Kidney capillary endothelial cell (primary cell): Measurements from ENCODE around the gene DHRS1.

Experiments used
- DNase-seq: peaks from one replicate; pipeline ENCODE4 v3.0.0-alpha.2; 2018; ENCODE audit warnings: low spot score

DHRS1 gene

DNA sequence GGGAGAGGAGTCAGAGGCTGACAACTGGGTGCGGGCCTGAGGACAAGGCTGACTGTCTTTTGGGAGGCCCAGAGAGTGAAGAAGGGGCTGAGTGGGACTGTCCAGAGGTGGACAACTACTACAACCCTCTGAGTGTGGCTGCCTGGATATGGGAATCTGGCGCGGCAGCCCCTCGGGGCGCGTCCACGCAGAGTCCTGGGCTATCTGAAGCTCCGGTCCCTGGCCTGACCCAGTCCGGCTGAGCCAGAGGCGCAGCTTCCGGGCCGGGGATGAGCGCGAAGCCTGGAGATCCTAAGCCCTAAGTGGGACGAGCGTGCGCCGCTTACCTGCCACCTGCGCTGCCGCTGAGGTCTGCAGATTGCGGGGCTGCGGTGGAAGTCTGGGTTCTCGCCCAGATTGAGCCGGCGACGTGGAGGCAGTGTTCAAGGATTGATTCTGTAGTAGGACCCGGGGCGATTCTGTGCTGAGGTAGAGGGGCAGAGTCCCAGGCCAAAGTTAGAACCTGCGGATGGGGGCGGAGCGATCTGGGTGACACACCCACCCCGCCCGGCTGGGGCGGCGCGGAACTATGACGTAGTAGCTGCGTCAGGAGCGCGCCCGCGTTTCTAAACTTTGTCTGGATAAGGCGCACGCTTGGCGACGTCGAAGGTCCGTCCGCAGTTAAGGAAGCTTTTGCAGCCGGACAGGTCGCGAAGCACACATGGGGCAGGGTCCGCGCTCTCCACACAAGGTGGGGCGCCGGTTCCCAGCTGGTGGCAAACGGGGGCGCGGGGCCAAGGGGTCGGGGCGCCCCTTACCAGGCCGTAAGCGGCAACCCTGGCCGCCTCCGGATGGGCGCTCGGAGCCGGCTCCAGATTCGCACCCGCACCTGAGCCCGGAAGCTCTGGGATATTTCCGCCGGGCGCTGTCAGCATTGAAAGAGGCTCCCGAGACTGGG, at the start of gene DHRS1, which contains the start of gene NOP9:
Gene DHRS1 (minus strand): TSS at position 526 of the 937 bp plus-strand sequence. CDS start 674 bp downstream, outside the sequence.
Gene NOP9 (plus strand): TSS at position 596 of the 937 bp plus-strand sequence. CDS start 105 bp downstream, at position 701.
- DNase-seq: peak; percentile 86

- DNase-seq: no peak
These were observed 48.6 kb upstream of the DHRS1 start for GRCh38 chr14:24348186-24348585.

DNA sequence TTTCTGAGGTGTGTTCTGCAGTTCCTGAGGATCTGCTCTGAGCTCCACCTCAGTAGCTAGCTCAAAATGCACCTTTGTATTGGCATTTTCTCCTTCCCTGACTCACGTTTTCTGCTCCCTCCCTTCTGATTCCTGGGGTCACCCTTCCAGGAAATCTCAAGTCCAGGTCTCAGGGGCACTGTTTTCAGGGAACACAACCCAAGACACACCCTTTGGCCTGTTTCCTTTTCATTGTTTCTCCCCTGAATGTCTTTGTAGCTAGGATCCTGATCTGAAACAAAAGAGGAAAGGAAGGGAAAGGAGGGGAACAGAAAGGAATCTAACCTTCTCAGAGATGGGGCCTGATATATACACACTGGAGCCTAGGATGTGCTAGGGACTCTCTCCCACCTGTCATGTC, 47.6 kb upstream of the DHRS1 start:
- no peak for DNase-seq

DNA sequence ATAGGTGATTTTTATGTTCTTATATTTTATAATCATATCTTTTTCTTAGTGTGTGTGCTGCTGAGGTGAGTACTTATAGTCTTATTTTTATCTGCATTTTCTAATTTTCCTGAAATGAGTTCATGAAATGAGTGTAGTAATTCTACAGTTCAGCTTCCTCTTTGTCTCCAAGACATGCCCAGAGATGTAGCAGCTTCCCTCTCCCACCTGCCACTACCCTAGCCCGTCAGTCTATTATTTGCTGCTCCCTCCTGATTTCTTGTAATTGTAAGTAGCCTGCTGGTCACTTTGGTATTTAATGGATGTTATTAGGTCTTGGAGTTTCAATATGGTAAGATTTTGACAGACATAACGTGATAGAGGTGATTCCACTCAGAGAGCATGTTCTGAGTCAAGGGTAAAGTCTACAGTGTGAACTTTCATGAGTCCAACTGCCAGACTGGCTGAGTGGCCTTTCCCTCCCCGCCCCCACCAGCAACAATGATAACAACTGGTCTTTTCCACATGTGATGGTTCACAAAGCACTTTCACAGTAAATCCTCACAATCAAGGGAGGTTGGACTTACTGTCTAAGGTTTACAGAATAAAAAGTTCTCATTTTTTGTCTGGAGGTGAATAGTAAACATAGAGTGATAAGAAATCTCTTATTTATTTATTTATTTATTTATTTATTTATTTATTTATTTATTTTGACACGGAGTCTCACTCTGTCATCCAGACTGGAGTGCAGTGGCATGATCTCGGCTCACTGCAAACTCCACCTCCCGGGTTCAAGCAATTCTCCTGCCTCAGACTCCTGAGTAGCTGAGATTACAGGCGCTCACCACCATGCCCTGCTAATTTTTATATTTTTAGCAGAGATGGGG, 44.4 kb upstream of the DHRS1 start:
- no peak for DNase-seq

DNA sequence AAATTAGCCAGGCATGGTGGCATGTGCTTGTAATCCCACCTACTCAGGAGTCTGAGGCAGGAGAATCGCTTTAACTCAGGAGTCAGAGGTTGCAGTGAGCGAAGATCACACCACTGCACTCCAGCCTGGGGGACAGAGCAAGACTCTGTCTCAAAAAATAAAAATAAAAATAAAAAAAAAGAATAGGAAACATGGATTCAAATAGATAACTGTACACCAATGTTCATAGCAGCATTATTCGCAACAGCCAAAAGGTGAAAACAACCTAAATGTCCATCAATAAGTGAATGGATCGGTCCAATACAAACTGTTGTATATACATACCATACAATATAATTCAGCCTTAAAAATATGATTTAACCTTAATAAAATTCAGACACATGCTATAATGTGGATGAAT, 43.3 kb upstream of the DHRS1 start:
- DNase-seq: no peak

- no peak for DNase-seq
These were observed 41.0 kb upstream of the DHRS1 start for GRCh38 chr14:24340606-24341005.

- peak; percentile 28 for DNase-seq
These were observed 39.9 kb upstream of the DHRS1 start, which contains the start of gene RIPK3 for GRCh38 chr14:24339284-24340151. Gene RIPK3 (minus strand): TSS chr14:24339991. CDS start chr14:24339826, 165 bp downstream.

DNA sequence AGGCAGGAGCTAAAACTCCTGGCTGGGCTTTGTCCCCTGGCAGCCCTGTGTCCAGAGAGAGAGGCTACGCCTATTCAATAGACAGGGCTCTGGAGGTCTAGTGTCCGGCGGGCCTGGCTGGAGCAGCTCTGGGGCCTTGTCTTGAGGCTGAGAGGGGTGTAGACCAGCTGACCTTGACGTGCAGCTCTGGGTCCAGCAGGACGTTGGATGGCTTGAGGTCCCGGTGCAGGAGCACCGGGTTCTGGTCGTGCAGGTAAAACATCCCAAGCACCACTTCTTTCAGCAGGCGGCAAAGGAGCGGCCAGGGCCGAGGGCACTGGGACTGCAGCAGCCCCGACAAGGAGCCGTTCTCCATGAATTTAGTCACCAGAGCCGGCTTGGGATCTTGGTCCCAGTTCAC, 39.3 kb upstream of the DHRS1 start:
- no peak for DNase-seq

DNA sequence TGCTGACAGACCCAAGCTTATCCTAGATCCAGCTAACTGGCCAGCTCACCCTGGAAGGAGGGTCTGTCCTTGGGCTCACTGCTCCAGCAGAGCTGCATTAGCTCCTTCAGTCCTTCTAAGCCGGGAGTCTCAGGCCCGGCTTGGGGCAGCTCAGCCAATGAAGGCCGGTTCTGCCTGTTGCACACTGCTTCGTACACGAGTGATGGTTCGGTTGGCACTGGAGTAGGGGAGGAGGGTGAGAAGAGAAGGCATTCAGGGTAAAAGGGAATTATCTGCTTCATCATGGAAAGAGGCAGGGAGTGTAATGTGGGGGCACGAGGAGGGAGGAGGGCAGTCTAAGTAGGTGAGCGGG, 38.2 kb upstream of the DHRS1 start:
- no peak for DNase-seq

DNA sequence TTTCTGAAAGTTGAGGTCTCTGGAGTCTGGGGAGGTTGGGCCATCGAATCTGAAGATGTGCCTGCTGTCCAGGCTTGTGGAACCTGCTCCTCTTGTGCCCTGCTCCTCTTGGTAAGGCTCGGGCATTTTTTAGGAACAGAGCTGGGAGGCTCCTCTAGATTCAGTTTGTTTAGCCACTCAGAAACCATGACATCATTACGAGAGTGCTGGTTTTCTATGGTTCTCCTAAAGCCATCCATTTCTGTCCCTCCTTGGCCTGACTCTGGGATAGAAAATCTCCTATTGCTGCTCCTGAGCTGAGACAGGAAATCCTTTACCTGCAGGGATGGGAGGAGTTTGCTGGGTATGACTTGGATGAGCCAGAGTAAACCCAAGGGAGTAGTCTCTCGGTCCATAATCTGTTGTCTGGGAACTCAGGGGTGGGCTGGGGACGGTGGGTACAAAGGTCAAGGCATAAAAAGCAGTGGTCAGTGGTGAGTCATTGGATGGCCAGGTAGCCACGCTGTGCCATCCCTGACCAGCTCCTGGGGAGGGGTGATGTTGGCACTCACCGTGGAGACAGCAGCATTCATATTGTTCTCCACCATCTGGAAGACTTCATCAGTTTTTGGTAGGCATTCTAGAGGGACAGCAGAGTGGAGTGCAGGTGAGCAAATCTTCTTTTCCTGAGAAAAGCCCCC, 37.7 kb upstream of the DHRS1 start:
- no peak for DNase-seq

- peak; percentile 76 for DNase-seq
These were observed 36.0 kb upstream of the DHRS1 start for GRCh38 chr14:24335461-24336171.

GRCh38 chr14:24334431-24335291, 35.1 kb upstream of the DHRS1 start, which contains the start of gene ADCY4:
Gene ADCY4 (minus strand): TSS chr14:24335071. CDS start chr14:24334652, 419 bp downstream.
- peak; percentile 59 for DNase-seq

- peak; percentile 58 for DNase-seq
These were observed 32.9 kb upstream of the DHRS1 start for GRCh38 chr14:24332268-24332993.

- no peak for DNase-seq
These were observed 32.2 kb upstream of the DHRS1 start for GRCh38 chr14:24331731-24332267.

DNA sequence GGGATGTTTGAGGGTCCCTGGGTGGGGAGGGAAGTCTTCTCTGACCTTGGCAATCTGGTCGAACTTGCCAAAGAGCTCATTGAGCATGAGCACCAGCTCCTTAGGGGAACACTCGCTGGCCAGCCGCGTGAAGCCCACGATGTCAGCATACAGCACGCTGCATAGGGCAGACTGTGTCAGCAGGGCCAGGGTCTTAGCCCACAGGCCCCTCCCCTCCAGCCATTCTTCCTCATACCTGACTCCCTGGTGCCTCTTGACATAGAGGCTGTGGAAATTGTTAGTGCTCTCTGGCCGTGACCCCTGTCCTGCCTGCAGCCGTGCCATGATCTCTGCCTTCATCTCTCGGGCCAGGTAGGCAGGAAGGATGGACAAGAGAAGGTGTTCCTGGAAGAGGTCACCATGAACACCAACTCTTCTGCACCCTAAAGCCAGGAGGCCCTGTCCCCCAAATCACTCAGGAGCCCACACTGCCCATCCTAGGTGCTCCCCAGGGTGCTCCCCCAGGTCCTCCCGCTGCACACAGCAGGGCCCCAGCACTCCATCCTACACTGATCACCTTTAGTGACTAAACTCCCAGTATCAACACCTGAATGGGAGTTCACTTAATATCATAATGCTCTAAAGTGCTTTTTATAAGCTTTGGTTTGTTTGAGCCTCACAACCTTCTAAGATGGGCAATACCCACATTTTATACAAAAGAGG, 31.5 kb upstream of the DHRS1 start:
- DNase-seq: no peak

GRCh38 chr14:24329736-24330135, 30.2 kb upstream of the DHRS1 start:
- DNase-seq: no peak

GRCh38 chr14:24329073-24329663, 29.6 kb upstream of the DHRS1 start:
- DNase-seq: no peak
